ENCODE results near the gene PLPPR1.

PLPPR1 gene

GRCh38 chr9:101341958-101342357 is 313.4 kb downstream of the PLPPR1 start:
- TF ChIP-seq CTCF (conservative IDR thresholded peaks at IDR 0.05; ENCODE audit: low read depth, low read length): no peak
- no peak overlapping the region for H3K4me3 ChIP-seq (ENCODE audit: low read length)
- DNase-seq (ENCODE audit: low read depth): no peak

- no peak for DNase-seq (ENCODE audit: low read depth)
- no peak overlapping the region for H3K4me3 ChIP-seq (ENCODE audit: low read length)
- no peak for TF ChIP-seq CTCF (conservative IDR thresholded peaks at IDR 0.05; ENCODE audit: low read depth, low read length)
Measured at GRCh38 chr9:101342595-101342994, 314.1 kb downstream of the PLPPR1 start.

- TF ChIP-seq CTCF (conservative IDR thresholded peaks at IDR 0.05; ENCODE audit: low read depth, low read length): no peak
- no peak overlapping the region for H3K4me3 ChIP-seq (ENCODE audit: low read length)
- DNase-seq (ENCODE audit: low read depth): no peak
Measured at GRCh38 chr9:101350285-101350684, 321.8 kb downstream of the PLPPR1 start.

GRCh38 chr9:101352892-101353463 is 324.5 kb downstream of the PLPPR1 start:
- no peak for TF ChIP-seq CTCF (conservative IDR thresholded peaks at IDR 0.05; ENCODE audit: low read depth, low read length)
- H3K4me3 ChIP-seq (ENCODE audit: low read length): no peak overlapping the region
- DNase-seq (ENCODE audit: low read depth): no peak

- DNase-seq (ENCODE audit: low read depth): no peak
- H3K4me3 ChIP-seq (ENCODE audit: low read length): no peak overlapping the region
- no peak for TF ChIP-seq CTCF (conservative IDR thresholded peaks at IDR 0.05; ENCODE audit: low read depth, low read length)
Measured at GRCh38 chr9:101353683-101354082, 325.2 kb downstream of the PLPPR1 start.

GRCh38 chr9:101354143-101354764 is 325.7 kb downstream of the PLPPR1 start:
- no peak for DNase-seq (ENCODE audit: low read depth)
- no peak overlapping the region for H3K4me3 ChIP-seq (ENCODE audit: low read length)
- no peak for TF ChIP-seq CTCF (conservative IDR thresholded peaks at IDR 0.05; ENCODE audit: low read depth, low read length)
